AG08395 (cell line): ENCODE measurements around the gene CFAP126.
"Not testable (repeated sequence)": the region's sequence is repeated elsewhere in the genome, so short reads cannot be mapped to it uniquely, and the experiment has no call there.

ENCODE experiments used
- DNase-seq: peaks from one replicate; pipeline ENCODE4 v3.0.0; 2012; ENCODE audit warnings: mixed read lengths, low spot score

CFAP126 gene

DNA sequence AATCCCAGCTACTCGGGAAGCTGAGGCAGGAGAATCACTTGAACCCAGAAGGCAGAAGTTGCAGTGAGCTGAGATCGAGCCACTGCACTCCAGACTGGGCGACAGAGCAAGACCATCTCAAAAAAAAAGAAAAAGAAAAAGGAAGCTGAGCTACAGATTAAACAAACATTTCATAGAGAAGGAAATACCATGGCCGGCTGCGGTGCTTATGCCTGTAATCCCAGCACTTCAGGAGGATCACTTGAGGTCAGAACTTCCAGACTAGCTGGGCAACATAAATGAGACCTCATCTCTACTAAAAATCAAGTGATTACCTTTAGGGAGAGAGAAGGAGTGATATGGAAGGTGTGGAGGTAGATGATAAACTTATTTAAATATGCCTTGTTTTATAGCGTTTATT is 14.0 kb upstream of the CFAP126 start:
- no peak for DNase-seq

DNA sequence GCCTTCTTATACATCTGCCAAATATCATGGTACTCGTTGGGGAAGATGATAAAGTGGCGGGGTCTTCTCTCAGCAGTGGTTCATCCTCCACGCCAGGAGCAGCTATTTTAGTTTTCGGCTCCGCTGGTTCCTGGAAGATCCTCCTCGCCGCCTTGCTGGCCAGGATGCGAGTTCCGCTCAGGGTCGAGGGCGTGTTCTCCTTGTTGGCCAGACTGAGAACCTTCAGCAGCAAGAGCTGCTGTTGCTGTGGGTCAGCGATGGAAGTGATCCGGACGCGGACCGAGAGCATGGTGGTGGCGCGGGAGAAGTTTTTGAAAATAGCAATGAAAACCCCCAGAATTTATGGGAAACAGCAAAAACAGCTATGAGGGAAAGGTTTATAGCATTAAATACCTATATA is 11.4 kb upstream of the CFAP126 start:
- peak; percentile 69 for DNase-seq

DNA sequence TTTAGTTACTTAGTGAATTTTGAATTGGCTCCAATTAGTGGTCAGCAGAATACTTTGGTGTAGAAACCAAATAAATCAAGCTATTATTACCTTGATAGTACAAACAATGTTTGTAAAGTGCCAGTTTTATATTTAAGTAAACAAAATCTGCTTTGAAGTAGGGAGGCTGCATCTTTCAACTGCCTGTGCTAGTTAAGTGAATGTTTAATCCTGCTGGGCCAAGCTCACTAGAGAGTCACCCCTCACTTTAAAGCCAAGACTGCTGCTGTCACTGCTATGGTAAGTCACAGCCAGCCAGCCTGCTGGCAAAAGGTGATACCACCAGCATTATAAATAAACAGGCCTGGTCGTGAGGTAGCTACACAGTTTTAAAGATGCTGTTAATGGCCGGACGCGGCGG is 10.3 kb upstream of the CFAP126 start:
- DNase-seq: no peak

DNA sequence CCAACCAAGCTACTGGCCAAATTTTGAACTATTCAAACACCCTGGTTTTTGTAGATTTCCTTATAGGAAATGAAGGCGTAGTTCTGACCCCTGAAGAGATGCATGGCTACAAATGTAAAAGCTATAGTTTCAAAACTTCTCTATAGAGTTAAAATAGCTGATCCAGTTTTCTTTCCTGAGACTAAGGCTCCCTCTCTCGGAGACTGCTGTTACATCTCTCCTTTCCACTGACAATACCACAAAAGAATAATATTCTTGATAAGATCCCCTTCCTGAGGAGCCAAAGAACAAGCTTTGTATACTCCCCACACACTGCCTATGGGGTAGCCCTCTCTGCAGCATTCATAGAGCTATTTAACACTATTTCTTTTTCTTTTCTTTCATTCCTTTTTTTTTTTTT is 6.7 kb upstream of the CFAP126 start:
- no peak for DNase-seq

DNA sequence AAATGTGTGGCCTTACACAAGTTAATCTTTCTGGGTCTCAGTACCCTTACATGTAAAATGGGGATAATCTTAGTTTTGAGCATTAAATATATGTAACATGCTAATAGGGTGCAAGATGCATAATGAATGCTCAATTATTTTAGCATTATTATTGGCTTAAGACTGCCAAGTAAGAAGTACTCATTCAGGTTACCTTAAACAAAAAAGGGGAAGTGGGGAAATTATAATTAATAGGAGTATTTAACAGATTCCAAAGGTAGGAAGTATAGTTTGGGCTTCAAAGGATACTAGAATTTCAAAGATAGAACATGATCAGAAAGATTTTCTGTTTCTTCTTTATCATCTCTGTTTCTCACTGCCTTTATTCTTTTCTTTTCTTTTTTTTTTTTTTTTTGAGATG is 5.8 kb upstream of the CFAP126 start:
- DNase-seq: no peak

DNA sequence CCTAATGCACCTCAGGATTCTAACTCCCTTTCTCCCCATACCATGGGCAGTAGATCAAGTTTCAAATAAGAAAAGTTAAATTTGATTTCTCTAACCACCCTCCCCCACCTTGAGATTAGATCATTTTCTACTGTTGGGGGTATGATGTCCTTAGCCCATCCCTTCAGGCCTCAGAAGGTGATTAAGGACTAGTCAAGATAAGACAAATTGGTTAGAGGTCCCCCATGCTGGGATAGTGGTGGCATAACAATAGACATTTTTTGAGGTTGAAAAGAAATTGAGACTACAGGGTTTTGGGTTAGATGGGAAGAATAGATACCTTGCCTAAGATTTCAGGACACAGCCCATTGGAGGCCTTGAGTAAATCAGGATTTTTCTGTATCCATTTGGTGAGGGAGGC is 2.5 kb downstream of the CFAP126 start:
- no peak for DNase-seq

DNA sequence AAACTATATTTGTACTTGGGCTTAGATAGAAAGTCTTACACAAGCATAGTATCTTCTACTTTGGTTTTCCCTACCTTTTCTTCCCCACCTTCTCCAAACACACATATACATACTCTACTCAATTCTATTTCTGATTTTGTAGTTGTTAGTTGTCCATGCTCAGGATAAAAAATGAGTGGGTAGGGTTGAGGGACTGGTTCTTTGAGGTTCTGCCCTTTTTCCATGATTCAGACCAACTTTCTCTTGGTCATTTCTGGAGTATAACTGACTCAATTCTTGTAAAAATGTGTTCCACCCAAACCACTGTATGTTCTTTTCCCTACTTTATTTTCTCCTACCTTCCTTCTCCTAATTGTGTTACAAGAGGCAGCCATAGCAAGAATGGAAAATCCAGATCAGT is 3.3 kb downstream of the CFAP126 start:
- no peak for DNase-seq

DNA sequence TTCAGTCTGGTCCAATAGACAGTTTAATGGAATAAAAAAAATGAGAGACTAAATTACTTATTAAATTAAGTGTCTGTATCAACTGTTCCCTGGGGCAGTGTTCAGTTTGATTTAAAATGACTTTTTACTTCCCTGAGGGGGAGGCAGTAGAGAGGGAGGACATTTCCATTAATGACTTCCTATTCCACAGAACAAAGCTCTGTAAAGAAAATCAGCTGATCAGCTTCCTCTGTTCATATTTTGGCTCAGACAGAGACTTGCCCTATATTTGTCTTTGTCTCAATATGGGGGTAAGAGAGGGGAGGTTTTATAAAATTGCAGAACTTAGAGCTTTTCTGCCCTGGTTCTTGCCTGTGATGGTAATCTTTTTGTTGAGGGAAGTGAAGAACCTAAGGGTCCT is 8.4 kb downstream of the CFAP126 start:
- DNase-seq: no peak

DNA sequence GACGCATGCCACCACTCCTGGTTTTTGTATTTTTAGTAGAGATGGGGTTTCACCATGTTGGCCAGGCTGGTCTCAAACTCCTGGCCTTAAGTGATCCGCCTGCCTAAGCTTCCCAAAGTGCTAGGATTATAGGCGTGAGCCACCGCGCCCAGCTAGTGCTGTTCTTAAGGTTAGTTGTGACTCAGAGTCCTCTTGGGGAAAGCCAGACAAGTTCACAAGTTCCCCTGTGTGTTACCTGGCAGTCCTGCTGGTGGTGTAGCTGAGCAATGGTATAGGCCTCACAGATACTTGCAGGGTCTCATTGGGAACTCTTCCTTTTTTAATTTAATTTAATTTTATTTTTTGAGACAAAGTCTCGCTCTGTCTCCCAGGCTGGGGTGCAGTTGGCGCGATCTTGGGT is 10.6 kb downstream of the CFAP126 start:
- DNase-seq: no peak

DNA sequence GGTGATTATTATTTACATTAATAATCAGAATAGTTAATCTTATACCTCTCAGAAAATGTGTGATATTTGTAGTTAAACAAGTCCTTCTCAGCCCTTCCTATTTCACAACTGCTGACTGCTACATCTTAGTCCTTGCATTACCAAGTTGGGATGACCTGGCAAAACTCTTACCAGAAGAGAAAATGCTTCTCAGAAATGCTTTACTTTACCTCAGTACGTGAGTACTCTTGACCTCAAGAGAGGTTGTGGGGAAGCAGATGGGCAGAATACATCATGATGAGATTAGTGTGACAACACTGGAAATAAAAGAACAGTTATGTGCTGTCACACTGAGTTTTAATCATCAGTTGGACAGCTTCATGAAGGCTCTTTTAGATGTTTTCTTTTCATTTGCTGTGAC is 16.2 kb downstream of the CFAP126 start:
- no peak for DNase-seq

DNA sequence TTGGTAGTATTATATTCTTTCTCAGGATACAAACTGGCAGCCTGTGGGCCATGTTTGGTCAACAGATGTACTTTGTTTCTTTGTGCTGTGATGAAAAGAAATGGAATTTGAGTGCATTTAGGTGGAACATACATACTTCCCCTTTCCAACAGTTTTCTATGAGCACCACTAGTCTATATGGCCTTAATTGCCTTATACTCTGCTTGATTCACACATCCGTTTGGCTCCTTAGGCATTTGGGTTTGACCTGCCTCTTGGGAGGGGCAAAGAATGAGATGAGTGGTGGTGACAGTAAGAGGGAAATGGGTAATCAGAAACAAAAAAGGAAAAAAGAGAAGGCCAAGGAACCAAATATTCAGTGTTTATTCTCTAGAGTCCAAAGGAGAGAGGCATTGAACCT is 17.0 kb downstream of the CFAP126 start:
- DNase-seq: no peak

DNA sequence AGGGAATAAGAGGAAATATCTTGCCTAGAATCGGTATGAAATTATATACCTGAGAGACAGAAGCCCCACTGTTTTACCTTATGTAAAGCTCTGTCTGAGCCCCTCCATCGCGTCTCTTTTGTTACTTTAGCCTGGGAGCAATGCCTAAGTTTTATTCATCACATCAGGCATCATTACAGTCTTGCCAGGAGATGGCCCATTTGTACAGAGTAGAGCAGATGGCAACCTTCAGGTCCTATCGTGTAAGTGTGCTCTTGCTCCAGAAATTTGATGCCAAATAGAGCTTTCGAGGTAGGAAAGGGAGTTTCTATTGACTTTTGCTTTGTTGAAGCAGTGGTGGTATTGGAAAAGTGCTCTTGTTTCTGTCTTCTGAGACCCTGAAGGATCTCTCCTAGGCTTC is 24.9 kb downstream of the CFAP126 start:
- no peak for DNase-seq

DNA sequence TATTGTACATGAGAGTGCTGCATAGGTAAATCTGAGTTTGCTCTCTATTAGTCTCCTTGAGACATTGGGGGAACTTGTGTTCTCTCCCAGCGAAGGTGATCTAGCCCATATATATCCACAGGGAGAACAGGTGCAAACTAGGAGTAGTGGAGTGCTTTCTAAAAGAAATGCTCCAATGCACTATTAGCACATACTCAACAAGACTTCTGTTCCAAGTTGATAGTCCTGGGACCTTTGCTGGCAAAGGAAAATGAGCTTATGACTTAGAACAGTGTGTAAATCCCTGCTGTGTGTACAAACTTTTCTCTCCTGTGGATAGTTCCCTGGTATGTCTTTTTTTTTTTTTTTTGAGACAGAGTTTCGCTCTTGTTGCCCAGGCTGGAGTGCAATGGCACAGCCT is 25.5 kb downstream of the CFAP126 start:
- DNase-seq: no peak

DNA sequence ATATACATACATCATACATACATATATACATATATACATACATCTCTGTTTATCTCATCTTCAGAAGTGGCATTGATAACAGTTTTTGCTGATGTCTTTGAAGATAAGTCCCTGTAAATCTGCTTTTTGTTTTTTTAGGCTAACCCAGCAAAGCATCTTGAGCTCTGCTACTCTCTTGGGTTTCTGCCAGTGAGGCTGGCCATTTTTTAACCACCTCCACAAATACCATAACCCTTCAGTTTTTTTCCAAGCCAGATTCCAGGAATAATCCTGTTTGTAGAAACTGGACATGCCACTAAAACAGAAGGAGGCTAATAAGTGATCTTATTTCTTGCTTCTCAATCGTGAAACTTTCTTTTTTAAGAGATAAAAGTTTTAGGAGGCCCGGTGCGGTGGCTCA is 31.9 kb downstream of the CFAP126 start:
- DNase-seq: no peak

DNA sequence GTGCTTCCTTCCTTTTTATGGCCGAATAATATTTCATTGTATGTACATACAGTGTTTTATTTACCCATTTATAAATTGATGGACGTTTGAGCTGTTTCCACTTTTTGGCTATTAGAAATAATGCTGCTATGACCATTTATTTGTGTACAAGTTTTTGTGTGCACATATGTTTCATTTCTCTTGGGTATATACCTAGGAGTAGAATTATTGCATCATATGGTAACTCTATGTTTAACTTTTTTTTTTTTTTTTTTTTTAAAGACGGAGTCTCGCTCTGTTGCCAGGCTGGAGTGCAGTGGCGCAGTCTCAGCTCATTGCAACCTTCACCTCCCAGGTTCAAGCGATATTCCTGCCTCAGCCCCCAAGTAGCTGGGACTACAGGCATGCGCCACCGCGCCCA is 34.5 kb downstream of the CFAP126 start:
- DNase-seq: no peak

DNA sequence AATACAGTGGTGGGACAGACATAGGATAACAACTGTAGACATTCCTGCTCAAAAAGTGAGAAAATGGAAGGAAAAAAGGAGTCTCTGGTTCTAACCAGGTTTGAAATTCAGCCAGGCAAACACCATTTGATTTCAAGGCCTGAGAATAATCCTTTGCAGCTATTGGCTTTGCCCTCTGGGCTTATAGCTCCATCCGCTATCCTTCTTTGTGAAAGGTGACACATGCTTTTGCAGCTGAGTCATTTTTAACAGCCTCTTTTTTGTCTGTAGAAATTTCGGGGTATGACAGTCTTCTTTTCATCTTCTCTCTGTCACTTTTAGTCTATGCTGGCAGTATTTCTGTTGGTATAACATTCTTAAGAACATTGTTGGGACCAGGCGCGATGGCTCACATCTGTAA is 37.3 kb downstream of the CFAP126 start:
- DNase-seq: no peak

DNA sequence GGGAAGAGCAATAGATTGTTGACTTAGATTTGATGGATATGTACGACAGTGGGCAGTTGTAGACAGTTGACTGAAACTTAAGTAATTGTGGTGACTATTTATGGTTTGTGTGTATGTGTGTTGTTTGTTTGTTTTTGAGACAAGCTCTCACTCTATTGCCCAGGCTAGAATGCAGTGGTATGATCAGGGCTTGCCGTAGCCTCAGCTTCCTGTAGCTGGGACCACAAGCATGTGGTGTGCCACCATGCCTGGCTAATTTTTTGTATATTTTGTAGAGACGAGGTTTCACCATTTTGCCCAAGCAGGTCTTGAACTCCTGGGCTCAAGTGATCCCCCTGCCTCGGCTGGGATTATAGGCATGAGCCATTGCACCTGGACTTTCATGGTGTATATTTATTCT is 43.7 kb downstream of the CFAP126 start:
- DNase-seq: no peak

DNA sequence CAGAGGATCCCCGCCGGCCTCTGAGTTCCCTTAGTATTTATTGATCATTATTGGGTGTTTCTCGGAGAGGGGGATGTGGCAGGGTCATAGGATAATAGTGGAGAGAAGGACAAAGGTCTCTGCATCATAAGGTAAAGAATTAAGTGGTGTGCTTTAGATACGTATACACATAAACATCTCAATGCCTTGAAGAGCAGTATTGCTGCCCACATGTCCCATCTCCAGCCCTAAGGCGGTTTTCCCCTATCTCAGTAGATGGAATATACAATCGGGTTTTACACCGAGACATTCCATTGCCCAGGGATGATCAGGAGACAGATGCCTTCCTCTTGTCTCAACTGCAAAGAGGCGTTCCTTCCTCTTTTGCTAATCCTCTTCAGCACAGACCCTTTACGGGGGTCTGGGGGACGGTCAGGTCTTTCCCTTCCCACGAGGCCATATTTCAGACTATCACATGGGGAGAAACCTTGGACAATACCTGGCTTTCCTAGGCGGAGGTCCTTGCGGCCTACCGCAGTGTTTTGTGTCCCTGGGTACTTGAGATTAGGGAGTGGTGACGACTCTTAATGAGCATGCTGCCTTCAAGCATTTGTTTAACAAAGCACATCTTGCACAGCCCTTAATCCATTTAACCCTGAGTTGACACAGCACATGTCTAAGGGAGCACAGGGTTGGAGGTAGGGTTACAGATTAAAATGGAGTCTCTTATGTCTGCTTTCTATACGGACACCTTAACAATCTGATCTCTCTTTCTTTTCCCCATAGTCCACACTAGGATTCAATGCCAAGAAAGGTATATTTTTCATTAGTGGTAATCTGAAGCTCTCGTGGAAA is 51.6 kb downstream of the CFAP126 start:
- DNase-seq: not testable (repeated sequence)
